ENCODE data around the gene RIT2.

- TF ChIP-seq POLR2A (IDR thresholded peaks at IDR 0.05; ENCODE audit: low read depth, low read length) (no peak), TAF1 (IDR thresholded peaks at IDR 0.05; ENCODE audit: low read depth, low read length) (no peak), POLR2AphosphoS5 (IDR thresholded peaks at IDR 0.05; ENCODE audit: low read depth, low read length) (no peak), POU2F2 (IDR thresholded peaks at IDR 0.05; ENCODE audit: low read depth, low read length) (no peak)
Measured at GRCh38 chr18:42756214-42756613, 359.3 kb downstream of the RIT2 start.

Data from GM12891 (cell line).